GM21528 (cell line): ENCODE measurements around the gene PDIK1L.

Experiments
- ATAC-seq: cut with Tn5 transposase; IDR thresholded peaks from one replicate; pipeline ENCODE4 v1.9.1; 2021; ENCODE audit warnings: mild to moderate bottlenecking, moderate library complexity; ENCODE audit not compliant: unreplicated experiment, low FRiP score

PDIK1L gene

DNA sequence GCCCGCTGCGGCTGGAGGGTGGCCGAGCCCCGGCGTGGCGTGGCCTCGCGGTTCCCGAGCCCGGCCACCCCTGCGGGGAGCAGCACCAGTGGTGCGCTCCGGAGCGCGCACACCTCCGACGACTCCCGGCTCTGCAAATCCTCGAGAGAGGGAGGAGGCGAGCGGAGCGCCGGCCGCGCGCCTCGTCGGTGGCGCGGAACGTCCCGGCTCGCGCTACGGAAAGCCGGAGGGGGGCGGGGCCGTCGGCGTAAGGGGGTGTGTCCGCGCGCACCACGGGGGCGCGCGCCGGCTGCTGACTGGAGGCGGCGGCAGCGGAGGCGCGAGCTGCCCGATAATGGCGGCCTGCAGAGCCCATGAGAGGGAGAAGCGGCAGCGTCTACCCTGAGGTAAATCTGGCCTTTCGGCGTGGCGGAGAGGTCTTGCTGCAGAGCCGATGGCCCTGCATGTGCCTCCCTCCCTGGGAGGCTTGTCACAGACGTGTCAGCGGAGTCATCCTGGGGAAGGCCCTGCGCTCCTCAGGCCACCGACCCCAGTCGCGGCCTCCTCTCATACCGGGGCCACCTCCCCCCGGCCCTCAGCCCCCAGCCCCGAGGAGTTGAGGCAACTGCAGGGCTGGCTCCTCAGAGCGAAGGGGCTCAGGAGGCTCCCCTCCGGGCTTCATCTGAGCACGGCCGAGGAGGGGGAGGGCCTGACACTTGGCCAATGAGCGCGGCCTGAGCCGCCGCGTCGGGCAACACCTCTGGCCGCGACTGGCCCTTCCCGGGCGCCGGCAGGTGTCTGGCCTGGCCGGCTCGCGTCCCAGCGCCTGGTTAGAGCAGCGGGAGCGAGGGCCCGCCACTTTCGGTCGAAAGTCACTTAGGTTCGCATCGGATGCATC lies at the start of gene PDIK1L:
PDIK1L (plus strand) TSS at position 295 of the 877 bp plus-strand sequence. CDS start 2,485 bp downstream, outside the sequence.
- ATAC-seq = peak; percentile 67

DNA sequence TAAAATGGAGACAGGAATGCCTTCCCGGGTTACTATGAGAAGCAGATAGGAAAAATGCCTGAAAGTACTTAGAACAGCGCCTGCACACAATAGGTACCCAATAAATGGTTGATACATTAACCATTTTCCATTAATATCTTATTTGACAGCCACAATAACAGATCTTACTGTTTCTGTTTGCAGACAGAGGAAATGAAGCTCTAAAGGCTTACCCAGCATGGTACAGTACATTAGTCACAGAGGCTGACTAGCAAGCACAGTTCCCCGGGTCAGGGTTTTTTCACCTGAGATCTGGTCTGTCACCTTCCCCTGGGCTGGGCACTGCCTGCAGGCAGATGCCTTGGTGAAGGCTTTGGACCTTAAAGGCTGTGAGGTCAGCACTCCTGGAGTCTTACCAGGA lies 47.1 kb upstream of the PDIK1L start:
- no peak for ATAC-seq

DNA sequence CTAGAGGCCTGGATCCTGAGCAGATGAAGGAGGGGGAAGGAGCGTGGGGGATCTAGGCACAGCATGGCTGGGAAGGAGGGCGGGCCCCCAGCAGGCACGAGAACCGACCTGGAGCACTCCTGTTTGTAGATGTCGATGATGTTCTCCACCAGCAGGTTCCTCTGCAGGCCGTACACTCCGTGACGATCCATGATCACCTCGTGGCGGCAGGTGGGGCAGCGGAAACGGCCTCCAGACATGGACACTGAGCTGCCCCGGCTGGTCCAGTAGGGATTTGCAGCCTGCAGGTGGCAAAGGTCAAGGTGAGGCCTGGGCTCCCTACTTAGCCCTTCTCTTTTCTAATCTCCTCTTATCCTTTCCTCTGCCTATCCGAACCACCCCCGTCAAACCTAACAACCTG lies 45.5 kb upstream of the PDIK1L start:
- ATAC-seq = no peak

DNA sequence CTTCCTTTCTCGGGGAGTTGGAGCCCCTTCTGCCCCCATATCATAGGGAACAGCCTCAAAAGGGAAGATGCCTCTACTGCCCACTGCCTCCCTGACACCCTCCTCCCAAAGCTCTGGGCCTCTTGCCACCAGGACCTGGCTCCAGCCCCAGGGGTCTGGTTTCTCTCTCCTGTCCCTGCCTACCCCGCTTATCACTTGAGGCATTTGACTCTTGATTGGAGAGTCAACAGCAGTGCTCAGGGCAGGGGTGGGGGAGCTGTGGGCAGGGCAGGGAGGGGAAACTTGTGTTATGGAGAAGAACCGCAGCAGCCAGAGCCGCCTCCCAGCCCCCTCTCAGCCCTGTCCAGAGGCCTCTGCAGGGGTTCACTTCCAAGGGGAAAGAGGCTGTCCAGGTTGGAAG lies 44.8 kb upstream of the PDIK1L start:
- no peak for ATAC-seq

DNA sequence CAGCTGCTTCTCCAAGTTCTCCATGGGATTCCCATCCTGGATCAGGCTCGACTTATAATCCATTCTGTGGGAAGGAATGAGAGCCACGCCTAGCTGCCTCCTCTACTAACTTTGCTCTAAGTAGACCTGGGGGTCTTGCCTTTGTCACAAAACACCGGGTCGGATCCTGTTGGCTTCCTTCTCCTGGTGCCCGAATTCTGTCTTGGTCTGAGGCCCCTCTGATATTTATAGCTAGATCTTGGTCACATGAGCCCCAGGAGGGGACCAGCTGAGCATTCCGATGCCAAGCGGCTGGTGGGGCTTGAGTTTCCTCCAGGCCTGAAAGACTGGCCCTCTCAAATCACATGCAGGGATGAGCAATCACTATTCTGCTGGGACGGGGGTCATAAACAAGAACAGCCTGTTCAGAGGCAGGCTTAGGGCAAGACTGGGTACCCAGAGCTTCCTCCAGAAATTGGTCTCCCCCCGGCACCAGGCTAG lies 44.2 kb upstream of the PDIK1L start, which contains the start of gene TRIM63:
TRIM63 (minus strand) TSS at position 199 of the 480 bp plus-strand sequence; CDS start at position 63, 136 bp downstream.
- ATAC-seq = no peak

DNA sequence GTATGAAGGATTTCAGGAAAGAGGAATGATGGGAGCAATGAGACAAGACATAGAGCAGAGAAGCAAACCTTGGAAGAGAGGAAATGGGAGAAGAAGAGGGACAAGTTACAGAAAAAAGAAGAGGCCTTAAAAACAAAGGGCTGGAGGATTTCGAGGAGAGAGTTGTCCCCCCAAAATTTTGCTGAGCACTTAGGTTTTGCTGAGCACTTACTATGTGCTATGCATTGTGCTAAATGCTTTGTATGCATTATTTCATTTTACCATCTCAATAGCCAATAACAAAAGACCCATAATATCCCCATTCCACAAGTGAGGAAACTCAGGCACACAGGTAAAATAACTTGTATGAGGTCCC lies 41.7 kb upstream of the PDIK1L start:
- ATAC-seq = no peak

DNA sequence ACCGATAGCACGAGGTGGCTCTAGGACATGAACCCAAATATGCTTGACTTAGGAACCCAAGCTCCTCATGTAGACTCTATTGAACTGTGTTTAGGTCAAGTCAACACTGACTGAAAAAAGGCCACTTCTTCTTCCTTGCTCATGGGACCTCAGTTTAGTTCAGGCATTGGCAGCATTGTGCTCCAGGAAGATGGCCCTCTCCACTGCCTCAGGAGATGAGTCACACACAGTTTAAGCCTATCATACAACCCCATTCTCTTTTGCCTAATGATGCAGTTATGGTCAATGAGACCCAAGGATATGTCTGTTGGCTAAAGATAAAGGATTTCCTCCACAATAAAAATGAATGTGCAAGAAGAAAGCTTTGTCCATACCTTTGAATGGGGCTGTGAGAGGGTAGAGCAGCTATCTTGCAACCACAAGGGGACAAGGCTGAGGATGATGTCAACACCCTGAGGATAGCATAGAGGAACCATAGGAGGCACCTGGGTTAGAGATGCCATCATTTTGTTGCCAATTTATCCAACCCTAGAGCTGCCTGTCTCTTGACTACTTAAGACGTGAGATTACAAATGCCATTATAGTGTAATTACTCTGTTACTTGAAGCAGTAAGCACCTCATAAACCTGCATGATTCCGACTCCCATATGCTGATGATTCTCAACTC lies 41.2 kb upstream of the PDIK1L start:
- ATAC-seq = no peak

DNA sequence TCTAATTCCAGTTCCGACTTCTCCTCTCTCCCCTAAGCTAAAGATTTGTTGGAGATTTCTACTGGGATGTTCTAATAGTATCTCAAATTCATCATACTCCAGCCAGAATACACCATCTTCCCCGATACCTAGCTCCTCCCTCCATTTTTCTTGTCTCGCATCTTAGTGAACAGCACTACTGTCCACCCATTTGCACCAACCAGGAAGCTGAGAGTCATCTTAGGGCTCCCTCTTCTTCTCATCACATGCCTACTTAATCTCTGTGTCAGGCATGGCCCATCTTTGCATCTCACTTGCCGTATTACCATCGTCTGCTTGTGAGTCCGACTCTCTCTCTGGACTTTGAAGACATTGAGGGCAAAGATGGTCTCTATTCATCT lies 40.7 kb upstream of the PDIK1L start:
- ATAC-seq = no peak

DNA sequence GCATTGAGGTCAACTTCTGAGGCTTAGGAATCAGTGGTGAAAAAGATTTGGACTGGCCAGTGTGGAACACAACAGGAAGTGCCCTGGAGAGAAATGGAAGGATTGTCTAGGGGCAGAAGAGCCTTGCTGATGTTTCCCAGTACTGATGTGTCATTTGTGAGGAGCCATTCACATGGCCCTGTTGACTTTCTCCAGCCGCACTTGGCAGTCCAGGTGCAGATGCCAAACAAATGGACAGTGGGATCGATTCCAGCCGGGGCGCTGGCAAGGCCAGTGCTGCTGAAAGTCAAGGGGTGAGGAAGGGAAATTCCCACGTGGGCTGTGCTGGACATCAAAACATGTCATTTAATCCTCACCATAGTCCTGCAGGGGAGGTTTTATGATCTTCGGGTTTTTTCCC lies 39.3 kb upstream of the PDIK1L start:
- ATAC-seq = no peak

DNA sequence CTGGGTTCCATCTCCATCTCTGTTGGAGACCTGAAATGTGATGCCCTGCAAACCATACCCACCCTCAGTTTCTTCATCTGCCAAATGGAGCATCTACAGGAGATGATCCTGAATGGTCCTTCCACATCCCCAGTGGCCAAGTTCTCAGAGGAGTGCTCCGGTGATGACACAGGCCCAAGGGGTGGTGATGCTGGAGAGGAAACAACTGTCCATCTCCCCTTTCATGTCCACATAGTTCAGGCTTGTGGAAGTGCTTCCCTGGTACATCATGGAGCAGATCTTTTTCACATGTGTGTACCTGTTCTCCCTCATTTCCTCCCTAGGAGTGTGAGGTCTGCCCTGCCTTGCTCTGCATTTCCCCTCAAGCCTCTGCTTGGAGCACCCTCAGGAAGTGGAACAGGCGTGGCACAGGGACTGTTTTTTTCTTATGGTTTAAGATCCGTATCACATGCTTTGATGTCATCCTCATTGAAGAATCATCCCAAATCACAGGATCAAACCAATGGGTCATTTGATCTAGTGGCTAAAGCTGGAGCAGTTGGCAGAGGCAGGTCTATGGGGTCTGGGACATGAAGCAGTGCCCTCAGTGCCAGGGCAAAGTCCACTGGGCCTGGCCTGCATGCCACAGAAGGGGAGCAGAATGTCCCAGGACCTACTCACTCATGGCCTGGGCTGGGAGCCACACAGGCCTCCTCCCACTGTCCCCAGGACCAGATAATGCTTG lies 36.0 kb upstream of the PDIK1L start:
- ATAC-seq = no peak

DNA sequence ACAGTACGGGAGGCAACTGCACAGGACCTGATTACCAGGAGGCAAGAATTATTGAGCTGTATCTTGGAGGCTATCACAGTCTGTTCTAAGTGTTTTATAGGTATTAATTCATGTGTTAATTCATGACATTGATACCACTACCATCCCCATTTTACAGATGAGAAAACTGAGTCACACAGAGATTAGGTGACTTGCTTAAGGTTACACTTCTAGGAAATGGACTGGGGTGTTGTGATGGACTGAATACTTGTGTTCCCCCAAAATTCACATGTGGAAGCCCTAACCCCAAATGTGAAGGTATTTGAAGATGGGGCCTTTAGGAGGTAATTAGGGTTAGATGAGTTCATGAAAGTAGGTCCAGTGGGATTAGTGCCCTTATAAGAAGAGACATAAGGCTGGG lies 34.1 kb upstream of the PDIK1L start:
- no peak for ATAC-seq

DNA sequence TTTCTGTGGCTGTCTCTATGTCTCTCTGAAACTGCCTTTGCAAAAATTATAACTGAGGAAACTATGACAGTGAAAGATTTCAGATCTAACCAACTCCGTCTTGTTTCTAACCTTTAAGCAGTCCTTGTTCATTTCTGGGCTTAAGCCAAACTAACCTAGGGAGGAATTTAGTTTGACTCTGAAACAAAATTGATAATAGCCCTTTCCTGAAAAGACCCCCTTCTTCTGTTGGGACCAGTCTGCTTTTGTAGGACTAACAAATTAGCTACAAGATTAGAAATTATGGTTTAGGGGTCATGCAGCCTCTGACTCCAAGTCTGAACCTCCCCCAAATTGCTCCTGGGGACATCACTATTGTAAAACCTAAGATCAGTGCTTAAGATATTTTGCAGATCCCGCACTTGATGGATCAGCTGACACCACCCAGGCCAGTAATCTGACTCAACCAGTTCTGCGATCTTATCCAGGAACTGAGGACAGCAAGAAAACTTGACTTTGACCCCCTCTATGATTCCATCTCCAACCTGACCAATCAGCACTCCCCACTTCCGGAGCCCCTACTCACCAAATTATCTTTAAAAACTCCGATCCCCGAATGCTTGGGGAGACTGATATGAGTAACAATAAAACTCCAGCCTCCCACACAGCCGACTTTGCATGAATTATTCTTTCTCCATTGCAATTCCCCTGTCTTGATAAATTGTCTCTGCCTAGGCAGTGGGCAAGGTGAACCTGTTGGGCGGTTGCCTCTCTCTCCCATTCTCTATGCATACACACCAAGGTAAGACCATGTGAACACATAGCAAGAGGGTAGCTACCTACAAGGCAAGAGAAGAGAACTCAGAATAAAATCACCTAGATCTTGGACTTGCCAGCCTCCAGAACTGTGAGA lies 33.1 kb upstream of the PDIK1L start:
- no peak for ATAC-seq

DNA sequence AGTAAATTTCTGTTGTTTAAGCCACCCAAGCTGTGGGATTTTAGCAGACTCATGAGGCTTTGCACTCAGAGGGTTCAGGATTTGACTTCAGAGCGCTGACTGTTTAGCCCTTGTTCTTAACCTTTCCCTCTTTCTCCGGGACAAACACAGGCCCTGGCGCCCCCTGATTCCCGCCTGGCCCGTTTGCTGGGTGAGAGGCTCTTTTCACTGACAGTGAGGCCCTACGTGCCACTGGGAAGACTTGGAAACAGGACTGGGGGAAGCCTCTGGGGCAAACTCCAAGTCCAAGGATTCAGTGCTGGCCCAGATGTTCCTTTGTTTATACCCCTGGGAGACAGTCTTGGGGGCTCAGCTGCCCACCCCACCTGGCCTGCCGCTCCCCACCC lies 32.5 kb upstream of the PDIK1L start:
- ATAC-seq = no peak

DNA sequence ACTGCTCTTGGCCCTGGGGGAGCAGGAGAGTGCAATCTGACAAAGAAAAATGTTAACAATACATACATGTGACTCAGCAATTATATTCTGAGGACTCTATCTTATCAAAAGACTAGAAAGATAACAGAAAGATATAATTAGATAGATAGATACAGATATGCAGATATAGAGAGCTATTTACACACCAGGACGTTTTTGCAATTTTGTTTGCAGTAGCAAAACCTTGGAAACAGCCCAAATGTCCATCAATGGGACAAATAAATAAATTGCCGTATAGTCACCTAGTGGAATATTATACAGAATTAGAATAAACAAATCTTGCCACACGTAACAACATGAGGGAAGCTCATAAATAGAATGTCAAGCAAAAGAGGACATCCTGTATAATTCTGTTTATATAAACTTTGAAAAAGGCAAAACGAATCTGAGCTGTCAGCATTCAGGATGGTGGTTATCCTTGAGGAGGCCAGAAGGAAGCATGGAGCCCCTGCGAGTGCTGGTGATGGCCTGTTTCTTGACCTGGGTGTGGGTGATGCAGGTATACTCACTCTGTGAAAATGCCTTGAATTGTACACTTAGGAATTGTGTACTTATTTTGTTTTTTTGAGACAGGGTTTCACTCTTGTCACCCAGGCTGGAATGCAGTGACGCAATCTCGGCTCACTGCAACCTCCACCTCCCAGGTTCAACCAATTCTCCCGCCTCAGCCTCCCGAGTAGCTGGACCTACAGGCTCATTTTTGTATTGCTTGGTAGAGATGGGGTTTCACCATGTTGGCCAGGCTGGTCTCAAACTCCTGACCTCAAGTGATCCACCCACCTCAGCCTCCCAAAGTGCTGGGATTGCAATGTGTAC lies 31.4 kb upstream of the PDIK1L start:
- no peak for ATAC-seq

DNA sequence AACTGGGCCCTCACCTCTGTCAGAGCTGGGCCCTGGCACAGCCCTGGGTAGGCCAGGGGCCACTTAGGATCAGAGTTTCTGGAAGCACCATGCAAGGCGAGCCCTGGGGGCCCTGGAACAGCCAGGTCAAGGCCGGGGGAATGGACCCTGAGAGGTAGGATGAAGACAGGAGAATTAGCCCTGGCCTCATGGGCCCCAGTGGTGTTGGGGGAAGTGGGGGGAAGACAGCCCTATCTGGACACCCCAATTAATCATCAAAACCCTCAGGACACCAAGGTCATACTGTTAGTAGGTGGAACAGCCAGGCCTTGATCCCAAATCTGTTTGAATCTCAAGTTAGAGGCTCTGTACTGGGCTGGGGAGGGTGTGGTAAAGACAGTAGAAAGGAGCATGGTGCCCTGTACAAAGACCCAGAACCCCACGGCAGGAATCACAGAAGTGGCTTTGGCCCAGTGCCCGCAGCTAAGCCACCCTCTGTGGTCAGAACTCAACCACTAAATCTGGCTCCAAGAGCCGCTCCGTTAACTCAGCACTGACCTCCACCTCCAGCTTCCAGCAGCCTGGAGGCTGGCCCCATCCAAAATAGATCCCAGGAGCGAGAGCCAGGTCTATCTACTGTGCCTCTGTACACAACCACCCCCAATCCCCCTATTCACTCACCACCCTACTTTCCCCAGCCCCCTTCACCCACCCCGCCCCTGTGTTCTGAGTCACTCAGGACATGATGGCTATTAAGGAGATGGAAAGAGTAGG lies 30.2 kb upstream of the PDIK1L start:
- ATAC-seq = no peak

DNA sequence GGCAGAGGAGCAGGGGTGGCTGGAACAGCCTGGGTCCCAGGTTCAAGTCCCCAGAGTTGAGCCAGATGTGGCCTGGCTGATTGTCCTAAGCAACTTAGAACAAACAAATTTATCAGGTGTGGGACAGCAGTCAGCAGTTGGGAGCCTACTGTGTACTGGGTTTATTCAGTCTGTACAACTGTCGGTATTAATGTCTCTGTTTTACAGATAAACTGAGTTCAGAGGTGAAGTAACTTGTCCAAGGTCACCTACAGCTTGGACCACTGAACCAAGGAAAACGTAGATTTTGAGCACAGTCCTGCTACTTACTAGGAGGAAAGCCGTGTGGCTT lies 29.6 kb upstream of the PDIK1L start:
- ATAC-seq = no peak

DNA sequence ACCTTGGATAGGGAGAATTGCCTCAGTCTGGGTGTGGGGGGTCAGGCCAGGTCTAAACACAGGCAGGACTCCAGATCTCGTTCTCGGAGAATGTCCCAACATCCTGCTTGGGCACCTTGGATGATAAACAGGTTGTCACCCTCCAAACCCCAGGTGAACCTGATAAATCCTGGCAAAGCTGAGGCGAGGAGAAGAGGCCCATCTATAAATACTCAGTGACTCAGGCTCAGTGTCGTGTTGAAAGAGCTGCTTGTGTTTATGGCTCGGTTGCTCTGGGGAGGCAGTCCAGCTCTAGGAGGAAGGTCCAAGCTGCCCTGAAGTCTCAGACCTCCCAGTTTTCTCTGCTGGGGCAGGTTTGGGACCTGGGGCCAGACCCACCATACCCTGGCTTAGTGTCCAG lies 28.4 kb upstream of the PDIK1L start:
- no peak for ATAC-seq

DNA sequence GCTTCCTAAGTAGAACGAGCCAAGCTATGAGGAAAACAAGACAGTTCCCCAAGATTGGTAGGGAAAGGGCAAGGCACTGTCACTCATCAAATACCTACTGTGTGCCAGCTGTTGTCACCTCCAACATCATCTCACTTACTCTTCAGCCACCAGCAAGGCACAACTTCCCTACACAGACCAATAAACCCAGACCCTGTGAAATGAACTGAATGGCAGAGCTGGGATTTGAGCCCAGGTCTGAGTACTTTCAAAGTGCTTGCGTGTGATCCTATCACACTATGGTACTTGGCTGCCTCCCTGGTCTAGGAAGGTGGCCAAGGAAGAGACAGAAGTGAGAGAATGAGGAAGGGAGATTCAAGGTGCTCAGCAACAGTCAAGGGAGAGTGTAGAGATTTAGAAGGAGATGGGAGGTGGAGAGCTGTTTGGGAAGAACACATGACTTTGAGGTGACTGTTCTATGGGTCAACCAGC lies 27.5 kb upstream of the PDIK1L start:
- no peak for ATAC-seq

DNA sequence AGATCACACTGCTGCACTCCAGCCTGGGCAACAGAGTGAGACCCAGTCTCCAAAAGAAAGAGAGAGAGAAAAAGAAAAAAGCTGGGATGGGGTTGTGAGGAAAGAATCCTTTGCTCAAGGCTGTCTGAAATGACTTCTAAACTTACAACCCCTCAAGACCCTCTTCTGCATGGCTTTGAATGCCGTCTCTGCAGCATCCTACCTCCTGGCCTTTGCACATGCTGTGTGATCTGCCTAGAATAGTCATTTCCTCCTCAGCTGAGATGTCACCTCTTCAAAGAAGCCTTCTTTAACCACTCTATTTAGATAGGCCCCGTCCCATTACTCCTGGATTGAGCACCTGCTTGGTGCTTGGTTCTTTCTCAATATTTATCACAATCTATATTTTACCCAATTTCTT lies 26.8 kb upstream of the PDIK1L start:
- ATAC-seq = no peak
